IMR-90 (cell line): Measurements from ENCODE around the gene PLD3. TPM values are rescaled to one million over a fixed set of nuclear protein-coding genes. Genes with fewer than 3 reads are reported as not detected.

ENCODE experiments used
- ATAC-seq: fragments of 200-7000 bp; cut with Tn5 transposase; 2 replicates; pipeline ENCODE4 v1.9.1; 2020; ENCODE audit warnings: low read depth, mild to moderate bottlenecking, moderate library complexity
- BruUV-seq: library from RNA; stranded (reverse); fragments of 400-500 nt; replicated peaks from 2 replicates; lab custom pipeline; 2021; lab: Mats Ljungman, UMichigan
- CTCF ChIA-PET: fragments of 300-600 bp; formaldehyde crosslinking; extraction: SDS; loops from one replicate; lab custom pipeline; 2021; ENCODE audit warnings: antibody characterized with exemption; lab: Yijun Ruan, JAX
- POLR2A ChIA-PET: fragments of 300-600 bp; sonication (Branson Sonifier 250); formaldehyde crosslinking; loops from one replicate; lab custom pipeline; 2022; ENCODE audit warnings: antibody characterized with exemption; ENCODE audit not compliant: unreplicated experiment; lab: Charles Lee
- DNase-seq: peaks from one replicate; pipeline ENCODE4 v3.0.0; 2013
- H2AFZ ChIP-seq: replicated peaks from 2 replicates; pipeline ENCODE3; 2013; ENCODE audit warnings: low read length, mild to moderate bottlenecking; ENCODE audit not compliant: poor library complexity
- H2AK5ac ChIP-seq: 2 replicates; pipeline ENCODE4 v1.6.1; 2013; ENCODE audit warnings: low read depth, low read length, inconsistent platforms
- H2AK9ac ChIP-seq: replicated peaks from 2 replicates; pipeline ENCODE3; 2013; ENCODE audit warnings: mild to moderate bottlenecking, low read depth, low read length, moderate library complexity; ENCODE audit not compliant: poor library complexity
- H2BK120ac ChIP-seq: 2 replicates; pipeline ENCODE4 v1.6.1; 2013; ENCODE audit warnings: low read depth, low read length, inconsistent platforms
- H2BK15ac ChIP-seq: 3 replicates; pipeline ENCODE4 v1.6.1; 2013; ENCODE audit warnings: low read depth, low read length, inconsistent platforms
- H2BK20ac ChIP-seq: 2 replicates; pipeline ENCODE4 v1.6.1; 2013; ENCODE audit warnings: low read depth, mild to moderate bottlenecking, inconsistent platforms, low read length, moderate library complexity
- H2BK5ac ChIP-seq: 2 replicates; pipeline ENCODE4 v1.6.1; 2013; ENCODE audit warnings: mild to moderate bottlenecking, low read depth, low read length, inconsistent platforms; ENCODE audit not compliant: poor library complexity, severe bottlenecking
- H3K14ac ChIP-seq: replicated peaks from 2 replicates; pipeline ENCODE4 v1.6.1; 2013; ENCODE audit warnings: low read depth, low read length, inconsistent platforms
- H3K18ac ChIP-seq: 2 replicates; pipeline ENCODE4 v1.6.1; 2013; ENCODE audit warnings: low read depth, low read length, control low read depth
- H3K23ac ChIP-seq: 2 replicates; pipeline ENCODE4 v1.6.1; 2013; ENCODE audit warnings: low read depth, low read length, inconsistent platforms
- H3K27ac ChIP-seq: 2 replicates; pipeline ENCODE4 v1.5.1; 2013; ENCODE audit warnings: mild to moderate bottlenecking, control low read depth, low read length; ENCODE audit not compliant: insufficient read depth
- H3K27me3 ChIP-seq: 2 replicates; pipeline ENCODE4 v1.6.1; 2013; ENCODE audit warnings: low read length; ENCODE audit not compliant: control insufficient read depth, insufficient read depth
- H3K36me3 ChIP-seq: 2 replicates; pipeline ENCODE4 v1.6.1; 2013; ENCODE audit warnings: low read length, mixed read lengths; ENCODE audit not compliant: control insufficient read depth, insufficient read depth
- H3K4ac ChIP-seq: 2 replicates; pipeline ENCODE4 v1.6.1; 2013; ENCODE audit warnings: low read depth, low read length, inconsistent platforms
- H3K4me1 ChIP-seq: 2 replicates; pipeline ENCODE4 v1.6.1; 2013; ENCODE audit warnings: low read length, mixed read lengths; ENCODE audit not compliant: control insufficient read depth, insufficient read depth
- H3K4me2 ChIP-seq: 2 replicates; pipeline ENCODE4 v1.6.1; 2013; ENCODE audit warnings: low read depth, mild to moderate bottlenecking, control low read depth, low read length, moderate library complexity
- H3K4me3 ChIP-seq: 2 replicates; pipeline ENCODE4 v1.5.1; 2013; ENCODE audit warnings: low read depth, mild to moderate bottlenecking, control low read depth, low read length, moderate library complexity; ENCODE audit not compliant: insufficient read depth
- H3K56ac ChIP-seq: 2 replicates; pipeline ENCODE4 v1.6.1; 2013; ENCODE audit warnings: low read length, inconsistent platforms; ENCODE audit not compliant: insufficient read depth; ENCODE audit errors: extremely low read depth
- H3K79me1 ChIP-seq, 2 experiments: 2 replicates each; pipeline ENCODE4 v1.6.1; 2013; ENCODE audit warnings: low read length in 2 of 2, inconsistent platforms in 1 of 2, low read depth in 1 of 2
- H3K9ac ChIP-seq: 2 replicates; pipeline ENCODE4 v1.6.1; 2013; ENCODE audit warnings: low read depth, low read length, control low read depth
- H3K9me1 ChIP-seq: 2 replicates; pipeline ENCODE4 v1.6.1; 2013; ENCODE audit warnings: low read length, inconsistent platforms; ENCODE audit not compliant: insufficient read depth
- H3K9me3 ChIP-seq: 2 replicates; pipeline ENCODE4 v1.6.1; 2013; ENCODE audit warnings: low read length; ENCODE audit not compliant: control insufficient read depth, insufficient read depth
- H4K20me1 ChIP-seq: 2 replicates; pipeline ENCODE4 v1.6.1; 2013; ENCODE audit warnings: low read length, inconsistent platforms; ENCODE audit not compliant: insufficient read depth
- H4K5ac ChIP-seq: 2 replicates; pipeline ENCODE4 v1.6.1; 2013; ENCODE audit warnings: mild to moderate bottlenecking, low read depth, low read length, control low read depth
- H4K8ac ChIP-seq, 2 experiments: 2 replicates each; pipeline ENCODE4 v1.6.1; 2013; ENCODE audit warnings: low read depth in 2 of 2, low read length in 2 of 2, control low read depth in 1 of 2, inconsistent platforms in 1 of 2
- H4K91ac ChIP-seq: 2 replicates; pipeline ENCODE4 v1.6.1; 2013; ENCODE audit warnings: low read depth, low read length, inconsistent platforms; ENCODE audit not compliant: insufficient read depth
- BHLHE40 ChIP-seq: fragments of 150-350 bp; IDR thresholded peaks from 2 replicates; pipeline ENCODE4 v1.6.1; 2016; ENCODE audit warnings: mild to moderate bottlenecking, low read depth, low read length
- CHD1 ChIP-seq: IDR thresholded peaks from 2 replicates; pipeline ENCODE4 v1.6.1; 2012; ENCODE audit warnings: low read depth, low read length, improper control_type of control experiment
- ELK1 ChIP-seq: fragments of 150-350 bp; IDR thresholded peaks from 2 replicates; pipeline ENCODE4 v1.6.1; 2016; ENCODE audit warnings: low read depth, mild to moderate bottlenecking, low read length, moderate library complexity, borderline replicate concordance
- FOS ChIP-seq: fragments of 150-350 bp; IDR thresholded peaks from 2 replicates; pipeline ENCODE4 v1.6.1; 2016; ENCODE audit warnings: low read depth, low read length
- MAFK ChIP-seq: IDR thresholded peaks from 2 replicates; pipeline ENCODE4 v1.6.1; 2012; ENCODE audit warnings: low read depth, low read length, improper control_type of control experiment
- MAZ ChIP-seq: IDR thresholded peaks from 2 replicates; pipeline ENCODE4 v1.6.1; 2012; ENCODE audit warnings: low read depth, mild to moderate bottlenecking, low read length, improper control_type of control experiment, moderate library complexity, borderline replicate concordance
- MXI1 ChIP-seq: IDR thresholded peaks from 2 replicates; pipeline ENCODE4 v1.6.1; 2012; ENCODE audit warnings: low read depth, mild to moderate bottlenecking, low read length, moderate library complexity, borderline replicate concordance
- POLR2A ChIP-seq: IDR thresholded peaks from 2 replicates; pipeline ENCODE4 v1.6.1; 2012; ENCODE audit warnings: mild to moderate bottlenecking, low read depth, low read length
- RAD21 ChIP-seq: IDR thresholded peaks from 2 replicates; pipeline ENCODE4 v1.6.1; 2012; ENCODE audit warnings: low read length, improper control_type of control experiment
- RFX5 ChIP-seq: IDR thresholded peaks from 2 replicates; pipeline ENCODE4 v1.8.0; 2012; ENCODE audit warnings: low read depth, mild to moderate bottlenecking, low read length, moderate library complexity
- SMC3 ChIP-seq: fragments of 150-350 bp; IDR thresholded peaks from 2 replicates; pipeline ENCODE4 v1.6.1; 2016; ENCODE audit warnings: low read depth, mild to moderate bottlenecking, antibody characterized with exemption, low read length, moderate library complexity
- USF2 ChIP-seq: fragments of 150-350 bp; IDR thresholded peaks from 2 replicates; pipeline ENCODE4 v1.6.1; 2017; ENCODE audit warnings: mild to moderate bottlenecking, antibody characterized with exemption, low read length, low read depth
- WGBS, 2 experiments: methylation state at CpG; one replicate each; pipeline versions ENCODE4 v1.1.5 to v1.1.7; 2013; ENCODE audit warnings: missing lambda C conversion rate in 2 of 2; ENCODE audit not compliant: insufficient read length in 1 of 2; ENCODE audit errors: extremely low coverage in 2 of 2; 5-methylcytosine and 5-hydroxymethylcytosine counted together
- dilution Hi-C: fragments of 300-500 bp; cut with HindIII; formaldehyde crosslinking; loops from one replicate; pipeline ENCODE4 v1.14.3; 2018; ENCODE audit warnings: low sequenced_read_pairs; ENCODE audit not compliant: unreplicated experiment
- in situ Hi-C: fragments of 300-500 bp; cut with MboI; formaldehyde crosslinking; loops from 3 replicates; pipeline ENCODE4 v1.14.3; 2019; ENCODE audit warnings: low sequenced_read_pairs, inconsistent platforms, mixed read lengths
- intact Hi-C: fragments of 100-400 bp; cut with micrococcal nuclease; formaldehyde crosslinking; loops from 2 replicates; pipeline ENCODE4 v1.10.0; 2022
- polyA plus RNA-seq, 3 experiments: library from polyadenylated mRNA; depleted of rRNA; stranded (reverse); fragments of >200 nt; gene quantifications; 2 replicates each; pipeline ENCODE4 v1.2.3, GENCODE V29; 2012; ENCODE audit warnings: low replicate concordance in 1 of 3
- total RNA-seq: library from RNA; depleted of rRNA; stranded (reverse); fragments of >200 nt; gene quantifications from 2 replicates; pipeline ENCODE4 v1.2.3, GENCODE V29; 2012
- TF ChIP-seq, protein P1 (sequence below): conservative IDR thresholded peaks from 2 replicates; pipeline ENCODE4 v1.5.1; 2012; ENCODE audit warnings: mild to moderate bottlenecking, low read depth, low read length, improper control_type of control experiment

Gene PLD3
- total and polyA plus RNA-seq, 2 of the 4 experiments (the other 2 are of a cell fraction) = 117 to 665 TPM

GRCh38 chr19:40337594-40337993 is 10.9 kb upstream of the PLD3 start:
- Histone ChIP-seq H3K9me3 (no peaks in the 10 kb centered on the region), H4K20me1 (peaks cover 9% of the 10 kb centered on the region), H2BK5ac (no peak overlapping the region), H2AFZ (no peak overlapping the region), H3K4me1 (no peaks in the 10 kb centered on the region), H3K9ac (no peak overlapping the region), H3K4me3 (no peak overlapping the region), H3K36me3 (peaks cover 18% of the 10 kb centered on the region), H3K4ac (no peak overlapping the region), H4K91ac (no peak overlapping the region), H2BK15ac (no peak overlapping the region), H3K79me1 (peaks cover 13 to 44% of the 10 kb centered on the region in 2 experiments), H4K8ac (no peak overlapping the region), H2BK120ac (no peak overlapping the region), H3K14ac (no peak overlapping the region), H2AK9ac (no peak overlapping the region), H3K56ac (no peak overlapping the region), H3K18ac (no peak overlapping the region), H3K9me1 (0 out of 2 replicates have a peak, but pooled peaks cover 3% of the 10 kb centered on the region), H3K27ac (no peak overlapping the region), H4K5ac (no peak overlapping the region), H2BK20ac (no peak overlapping the region), H3K4me2 (no peak overlapping the region), H2AK5ac (no peak overlapping the region), H3K27me3 (no peaks in the 10 kb centered on the region), H3K23ac (no peak overlapping the region)
- ATAC-seq = no peak
- POLR2A ChIA-PET = no interaction called here
- intact Hi-C loops (no loop called here), in situ Hi-C loops (no loop called here), dilution Hi-C loops (no loop called here)
- no peak for DNase-seq
- CTCF ChIA-PET = no interaction called here
- 100% methylated on average over 2 of the region's 5 CpGs; no CpG with 5 or more reads in 1 of the 2 experiments for WGBS, 2 experiments
- TF ChIP-seq MAZ = no peak
- TF ChIP-seq, protein P1, sequence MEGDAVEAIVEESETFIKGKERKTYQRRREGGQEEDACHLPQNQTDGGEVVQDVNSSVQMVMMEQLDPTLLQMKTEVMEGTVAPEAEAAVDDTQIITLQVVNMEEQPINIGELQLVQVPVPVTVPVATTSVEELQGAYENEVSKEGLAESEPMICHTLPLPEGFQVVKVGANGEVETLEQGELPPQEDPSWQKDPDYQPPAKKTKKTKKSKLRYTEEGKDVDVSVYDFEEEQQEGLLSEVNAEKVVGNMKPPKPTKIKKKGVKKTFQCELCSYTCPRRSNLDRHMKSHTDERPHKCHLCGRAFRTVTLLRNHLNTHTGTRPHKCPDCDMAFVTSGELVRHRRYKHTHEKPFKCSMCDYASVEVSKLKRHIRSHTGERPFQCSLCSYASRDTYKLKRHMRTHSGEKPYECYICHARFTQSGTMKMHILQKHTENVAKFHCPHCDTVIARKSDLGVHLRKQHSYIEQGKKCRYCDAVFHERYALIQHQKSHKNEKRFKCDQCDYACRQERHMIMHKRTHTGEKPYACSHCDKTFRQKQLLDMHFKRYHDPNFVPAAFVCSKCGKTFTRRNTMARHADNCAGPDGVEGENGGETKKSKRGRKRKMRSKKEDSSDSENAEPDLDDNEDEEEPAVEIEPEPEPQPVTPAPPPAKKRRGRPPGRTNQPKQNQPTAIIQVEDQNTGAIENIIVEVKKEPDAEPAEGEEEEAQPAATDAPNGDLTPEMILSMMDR = no peak
- no peak for TF ChIP-seq RAD21
- TF ChIP-seq MAFK = no peak
- no peak for TF ChIP-seq FOS
- TF ChIP-seq CHD1 = no peak
- TF ChIP-seq RFX5 = no peak
- TF ChIP-seq USF2 = no peak
- no peak for TF ChIP-seq BHLHE40
- TF ChIP-seq ELK1 = no peak
- TF ChIP-seq POLR2A = no peak
- TF ChIP-seq SMC3 = no peak
- no peak for TF ChIP-seq MXI1
- BruUV-seq = no TSS peak
